C4-2B (cell line): Measurements from ENCODE around the gene B4GALNT3.

Source experiments
- ZFX ChIP-seq: fragments of 450-650 bp; IDR thresholded peaks from 2 replicates; pipeline ENCODE4 v1.6.1; 2017
- TF ChIP-seq, protein P1 (sequence below): fragments of 450-650 bp; conservative IDR thresholded peaks from 2 replicates; pipeline ENCODE4 v1.5.1; 2017; ENCODE audit warnings: mild to moderate bottlenecking

DNA sequence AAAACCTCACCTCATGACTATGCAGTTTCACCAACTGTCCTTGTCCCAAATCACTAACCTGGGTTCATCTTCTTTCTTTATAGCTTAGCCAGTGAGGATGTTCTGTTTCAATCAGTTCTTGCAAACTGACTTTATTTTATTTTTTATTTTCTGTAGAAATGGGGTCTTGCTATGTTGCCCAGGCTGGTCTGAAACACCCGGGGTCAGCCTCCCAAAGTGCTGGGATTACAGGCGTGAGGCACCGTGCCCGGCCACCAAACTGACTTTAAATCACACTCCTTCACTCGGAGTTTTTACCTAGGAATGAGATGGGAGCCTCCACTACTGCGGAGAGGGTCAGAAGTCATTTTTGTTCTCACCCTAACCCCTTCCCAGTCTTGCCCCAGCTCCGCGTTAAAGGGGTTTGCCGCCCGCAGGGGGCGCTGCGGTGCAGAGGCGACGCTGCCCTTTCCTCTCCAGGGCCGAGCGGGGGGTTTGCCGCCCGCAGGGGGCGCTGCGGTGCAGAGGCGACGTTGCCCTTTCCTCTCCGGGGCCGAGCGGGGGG, 7.0 kb upstream of the B4GALNT3 start:
- TF ChIP-seq, protein P1, sequence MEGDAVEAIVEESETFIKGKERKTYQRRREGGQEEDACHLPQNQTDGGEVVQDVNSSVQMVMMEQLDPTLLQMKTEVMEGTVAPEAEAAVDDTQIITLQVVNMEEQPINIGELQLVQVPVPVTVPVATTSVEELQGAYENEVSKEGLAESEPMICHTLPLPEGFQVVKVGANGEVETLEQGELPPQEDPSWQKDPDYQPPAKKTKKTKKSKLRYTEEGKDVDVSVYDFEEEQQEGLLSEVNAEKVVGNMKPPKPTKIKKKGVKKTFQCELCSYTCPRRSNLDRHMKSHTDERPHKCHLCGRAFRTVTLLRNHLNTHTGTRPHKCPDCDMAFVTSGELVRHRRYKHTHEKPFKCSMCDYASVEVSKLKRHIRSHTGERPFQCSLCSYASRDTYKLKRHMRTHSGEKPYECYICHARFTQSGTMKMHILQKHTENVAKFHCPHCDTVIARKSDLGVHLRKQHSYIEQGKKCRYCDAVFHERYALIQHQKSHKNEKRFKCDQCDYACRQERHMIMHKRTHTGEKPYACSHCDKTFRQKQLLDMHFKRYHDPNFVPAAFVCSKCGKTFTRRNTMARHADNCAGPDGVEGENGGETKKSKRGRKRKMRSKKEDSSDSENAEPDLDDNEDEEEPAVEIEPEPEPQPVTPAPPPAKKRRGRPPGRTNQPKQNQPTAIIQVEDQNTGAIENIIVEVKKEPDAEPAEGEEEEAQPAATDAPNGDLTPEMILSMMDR = peak; percentile 27
- no peak for TF ChIP-seq ZFX
